ENCODE results near the gene MRPL24.

DNA sequence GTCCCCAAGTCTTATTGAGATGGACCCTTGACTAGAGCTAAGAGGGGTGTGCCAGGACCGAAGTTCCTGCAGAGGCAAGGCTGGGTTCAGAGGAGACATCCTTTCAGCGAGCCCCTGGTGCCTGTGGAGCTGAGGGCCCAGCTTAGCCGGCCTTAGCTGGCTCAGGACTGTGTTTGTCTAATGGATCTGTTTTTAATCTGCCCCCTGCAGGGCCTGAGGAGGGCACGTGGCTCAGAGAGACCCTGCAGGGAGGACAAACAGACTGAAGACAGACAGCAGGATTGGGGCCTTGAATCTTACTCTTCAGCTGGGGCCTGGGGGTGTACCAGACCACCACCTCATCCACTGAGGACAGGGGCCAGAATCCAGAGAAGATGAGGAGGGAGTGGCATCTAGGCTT lies 37.1 kb downstream of the MRPL24 start:
- TF ChIP-seq, protein P1, sequence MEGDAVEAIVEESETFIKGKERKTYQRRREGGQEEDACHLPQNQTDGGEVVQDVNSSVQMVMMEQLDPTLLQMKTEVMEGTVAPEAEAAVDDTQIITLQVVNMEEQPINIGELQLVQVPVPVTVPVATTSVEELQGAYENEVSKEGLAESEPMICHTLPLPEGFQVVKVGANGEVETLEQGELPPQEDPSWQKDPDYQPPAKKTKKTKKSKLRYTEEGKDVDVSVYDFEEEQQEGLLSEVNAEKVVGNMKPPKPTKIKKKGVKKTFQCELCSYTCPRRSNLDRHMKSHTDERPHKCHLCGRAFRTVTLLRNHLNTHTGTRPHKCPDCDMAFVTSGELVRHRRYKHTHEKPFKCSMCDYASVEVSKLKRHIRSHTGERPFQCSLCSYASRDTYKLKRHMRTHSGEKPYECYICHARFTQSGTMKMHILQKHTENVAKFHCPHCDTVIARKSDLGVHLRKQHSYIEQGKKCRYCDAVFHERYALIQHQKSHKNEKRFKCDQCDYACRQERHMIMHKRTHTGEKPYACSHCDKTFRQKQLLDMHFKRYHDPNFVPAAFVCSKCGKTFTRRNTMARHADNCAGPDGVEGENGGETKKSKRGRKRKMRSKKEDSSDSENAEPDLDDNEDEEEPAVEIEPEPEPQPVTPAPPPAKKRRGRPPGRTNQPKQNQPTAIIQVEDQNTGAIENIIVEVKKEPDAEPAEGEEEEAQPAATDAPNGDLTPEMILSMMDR (IDR thresholded peaks at IDR 0.05), result no peak
- TF ChIP-seq POLR2A (IDR thresholded peaks at IDR 0.05), result no peak
